ENCODE results near the gene RNF130. TPM values are rescaled to one million over a fixed set of nuclear protein-coding genes. Genes with fewer than 3 reads are reported as not detected.
"Not testable (repeated sequence)": the region's sequence is repeated elsewhere in the genome, so short reads cannot be mapped to it uniquely, and the experiment has no call there.

Gene RNF130
- total RNA-seq, 1 experiment from 2014 or later = 31.8 TPM

GRCh38 chr5:180001136-180001535, 70.4 kb downstream of the RNF130 start:
- Mint-ChIP-seq H3K4me1 (ENCODE audit: insufficient read depth, unreplicated experiment) (no peaks in the 10 kb centered on the region), H3K9me3 (ENCODE audit: unreplicated experiment) (no peaks in the 10 kb centered on the region), H3K4me3 (ENCODE audit: unreplicated experiment) (no peak overlapping the region), H3K27ac (ENCODE audit: low read depth, unreplicated experiment) (no peak overlapping the region), H3K27me3 (ENCODE audit: insufficient read depth, unreplicated experiment) (no peaks in the 10 kb centered on the region), H3K36me3 (ENCODE audit: insufficient read depth, unreplicated experiment) (peaks cover 5% of the 10 kb centered on the region)
- POLR2A ChIA-PET = interaction anchor here (1.2 kb wide), 1 partner anchor 70 kb away, joined by 3 read pairs; no protein-coding TSS in a partner anchor
- CTCF ChIA-PET = interaction anchor here (1.2 kb wide), 1 partner anchor 204 kb away, joined by 4 read pairs; no protein-coding TSS in a partner anchor
- no peak for DNase-seq (ENCODE audit: unreplicated experiment)
- BruUV-seq (replicated peaks) = no TSS peak
- intact Hi-C loops (cut with micrococcal nuclease) = no loop called here
- TF ChIP-seq, protein P1, sequence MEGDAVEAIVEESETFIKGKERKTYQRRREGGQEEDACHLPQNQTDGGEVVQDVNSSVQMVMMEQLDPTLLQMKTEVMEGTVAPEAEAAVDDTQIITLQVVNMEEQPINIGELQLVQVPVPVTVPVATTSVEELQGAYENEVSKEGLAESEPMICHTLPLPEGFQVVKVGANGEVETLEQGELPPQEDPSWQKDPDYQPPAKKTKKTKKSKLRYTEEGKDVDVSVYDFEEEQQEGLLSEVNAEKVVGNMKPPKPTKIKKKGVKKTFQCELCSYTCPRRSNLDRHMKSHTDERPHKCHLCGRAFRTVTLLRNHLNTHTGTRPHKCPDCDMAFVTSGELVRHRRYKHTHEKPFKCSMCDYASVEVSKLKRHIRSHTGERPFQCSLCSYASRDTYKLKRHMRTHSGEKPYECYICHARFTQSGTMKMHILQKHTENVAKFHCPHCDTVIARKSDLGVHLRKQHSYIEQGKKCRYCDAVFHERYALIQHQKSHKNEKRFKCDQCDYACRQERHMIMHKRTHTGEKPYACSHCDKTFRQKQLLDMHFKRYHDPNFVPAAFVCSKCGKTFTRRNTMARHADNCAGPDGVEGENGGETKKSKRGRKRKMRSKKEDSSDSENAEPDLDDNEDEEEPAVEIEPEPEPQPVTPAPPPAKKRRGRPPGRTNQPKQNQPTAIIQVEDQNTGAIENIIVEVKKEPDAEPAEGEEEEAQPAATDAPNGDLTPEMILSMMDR (IDR thresholded peaks at IDR 0.05; ENCODE audit: unreplicated experiment) = no peak

- Mint-ChIP-seq H3K9me3 (ENCODE audit: unreplicated experiment) (peaks cover 8% of the 10 kb centered on the region), H3K4me3 (ENCODE audit: unreplicated experiment) (no peak overlapping the region), H3K4me1 (ENCODE audit: insufficient read depth, unreplicated experiment) (no peaks in the 10 kb centered on the region), H3K27me3 (ENCODE audit: insufficient read depth, unreplicated experiment) (no peaks in the 10 kb centered on the region), H3K27ac (ENCODE audit: low read depth, unreplicated experiment) (no peak overlapping the region), H3K36me3 (ENCODE audit: insufficient read depth, unreplicated experiment) (no peaks in the 10 kb centered on the region)
- CTCF ChIA-PET = no interaction called here
- DNase-seq (ENCODE audit: unreplicated experiment) = no peak
- intact Hi-C loops (cut with micrococcal nuclease) = no loop called here
- POLR2A ChIA-PET = no interaction called here
- BruUV-seq (replicated peaks) = no TSS peak
- TF ChIP-seq, protein P1 (IDR thresholded peaks at IDR 0.05; ENCODE audit: unreplicated experiment) = no peak
These were observed 73.1 kb downstream of the RNF130 start for GRCh38 chr5:179998485-179998884.

GRCh38 chr5:179994583-179995323, 76.8 kb downstream of the RNF130 start:
- no peaks in the 10 kb centered on the region for H3K36me3 Mint-ChIP-seq (ENCODE audit: insufficient read depth, unreplicated experiment)
- H3K4me1 Mint-ChIP-seq (ENCODE audit: insufficient read depth, unreplicated experiment) = no peaks in the 10 kb centered on the region
- intact Hi-C loops (cut with micrococcal nuclease) = no loop called here
- no peak for DNase-seq (ENCODE audit: unreplicated experiment)
- H3K27ac Mint-ChIP-seq (ENCODE audit: low read depth, unreplicated experiment) = no peak overlapping the region
- no peak overlapping the region for H3K4me3 Mint-ChIP-seq (ENCODE audit: unreplicated experiment)
- H3K27me3 Mint-ChIP-seq (ENCODE audit: insufficient read depth, unreplicated experiment) = no peaks in the 10 kb centered on the region
- TF ChIP-seq, protein P1 (IDR thresholded peaks at IDR 0.05; ENCODE audit: unreplicated experiment) = no peak
- H3K9me3 Mint-ChIP-seq (ENCODE audit: unreplicated experiment) = peaks cover 8% of the 10 kb centered on the region
- CTCF ChIA-PET = no interaction called here
- no TSS peak for BruUV-seq (replicated peaks)
- POLR2A ChIA-PET = interaction anchor here (0.5 kb wide), 1 partner anchor 418 kb away, joined by 3 read pairs; no protein-coding TSS in a partner anchor

- DNase-seq (ENCODE audit: unreplicated experiment); H3K9me3 Mint-ChIP-seq (ENCODE audit: unreplicated experiment); H3K4me3 Mint-ChIP-seq (ENCODE audit: unreplicated experiment); H3K27me3 Mint-ChIP-seq (ENCODE audit: insufficient read depth, unreplicated experiment); H3K36me3 Mint-ChIP-seq (ENCODE audit: insufficient read depth, unreplicated experiment); CTCF ChIA-PET; BruUV-seq (replicated peaks); intact Hi-C loops (cut with micrococcal nuclease); H3K4me1 Mint-ChIP-seq (ENCODE audit: insufficient read depth, unreplicated experiment); H3K27ac Mint-ChIP-seq (ENCODE audit: low read depth, unreplicated experiment): not testable (repeated sequence)
- POLR2A ChIA-PET = interaction anchor here (0.6 kb wide), 1 partner anchor 15 kb away, joined by 3 read pairs; no protein-coding TSS in a partner anchor
These were observed 78.7 kb downstream of the RNF130 start for GRCh38 chr5:179992855-179993254.

Data from MCF 10A (cell line).